GM18499 (cell line): ENCODE measurements around the gene POLR1G.
A peak's percentile ranks its signal among the peaks of the same experiment; 100 is the strongest.
"Not testable (repeated sequence)": the region's sequence is repeated elsewhere in the genome, so short reads cannot be mapped to it uniquely, and the experiment has no call there.

Experiments used
- ATAC-seq: cut with Tn5 transposase; IDR thresholded peaks from one replicate; pipeline ENCODE4 v1.9.1; 2021; ENCODE audit warnings: moderate number of reproducible peaks; ENCODE audit not compliant: insufficient read depth, unreplicated experiment

Gene POLR1G

GRCh38 chr19:45419895-45420294 lies 13.5 kb downstream of the POLR1G start:
- no peak for ATAC-seq

DNA sequence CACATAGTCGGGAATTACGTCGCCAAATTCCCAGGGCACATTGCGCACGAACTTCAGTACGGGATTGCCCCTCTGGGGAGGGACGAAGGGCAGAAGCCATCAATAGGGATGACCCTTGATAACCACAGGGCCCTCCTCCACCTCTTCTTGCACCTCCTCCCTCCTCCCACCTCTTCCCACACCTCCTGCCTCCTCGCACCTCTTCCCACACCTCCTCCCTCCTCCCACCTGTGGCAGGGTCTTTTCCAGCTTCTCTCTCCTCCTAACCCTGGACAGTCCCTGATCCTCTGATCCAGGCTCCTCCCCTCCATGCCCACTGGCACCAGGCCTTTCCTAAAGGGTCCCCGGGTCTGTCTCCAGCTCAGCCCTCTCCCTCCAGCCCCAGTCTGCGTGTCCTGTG lies 13.9 kb downstream of the POLR1G start:
- no peak for ATAC-seq

DNA sequence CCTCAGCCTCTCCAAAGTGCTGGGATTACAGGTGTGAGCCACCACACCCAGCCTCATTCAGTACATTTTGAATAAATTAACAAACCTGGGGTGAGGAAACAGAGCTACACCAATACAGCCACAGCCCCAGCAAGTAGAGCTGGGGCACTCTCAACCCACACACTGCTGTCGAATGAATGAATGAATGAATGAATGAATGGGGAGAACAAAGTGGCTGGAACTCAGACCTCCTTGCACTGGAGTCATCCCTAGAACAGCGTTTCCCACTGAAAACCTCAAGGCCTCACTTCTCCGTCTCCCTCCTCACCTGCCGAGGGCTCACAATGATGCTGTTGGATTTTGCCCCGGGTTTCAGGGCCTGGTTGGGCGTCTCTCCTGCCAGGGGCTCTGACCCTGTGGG lies 14.4 kb downstream of the POLR1G start:
- no peak for ATAC-seq

- ATAC-seq = no peak
Measured at GRCh38 chr19:45421947-45422498, 15.6 kb downstream of the POLR1G start.

GRCh38 chr19:45423033-45423588 lies 16.7 kb downstream of the POLR1G start:
- no peak for ATAC-seq

DNA sequence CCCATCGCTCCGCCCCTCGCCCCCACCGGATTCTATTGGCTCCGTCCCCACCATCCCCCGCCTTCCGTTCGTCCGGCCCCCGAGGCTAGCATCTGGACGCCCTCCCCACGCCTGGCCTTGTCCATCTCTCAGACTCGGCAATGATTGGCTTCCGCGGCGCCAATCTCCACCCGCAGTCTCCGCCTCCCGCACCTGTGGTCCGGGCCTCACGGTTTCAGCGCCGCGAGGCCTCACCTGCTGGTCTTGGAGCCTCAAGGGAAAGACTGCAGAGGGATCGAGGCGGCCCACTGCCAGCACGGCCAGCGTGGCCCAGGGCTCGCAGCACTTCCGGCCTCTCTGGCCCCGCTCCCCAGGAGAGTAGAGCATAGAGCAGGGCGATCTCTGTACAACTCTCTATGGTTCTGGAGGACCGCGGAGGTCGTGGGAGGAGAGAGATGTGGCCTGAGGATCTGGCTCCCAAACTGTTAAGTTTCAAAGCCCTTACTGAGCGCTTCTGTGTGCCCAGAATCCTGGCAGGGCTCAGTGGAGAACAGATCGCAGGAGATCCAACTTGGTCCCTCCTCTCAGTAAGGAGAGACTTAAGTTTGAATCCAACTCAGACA lies 17.2 kb downstream of the POLR1G start, which contains the start of gene ERCC1:
Gene ERCC1, minus strand, starts transcription at position 329 of the 602 bp plus-strand sequence. CDS start 543 bp downstream, outside the sequence.
- peak; percentile 43 for ATAC-seq

DNA sequence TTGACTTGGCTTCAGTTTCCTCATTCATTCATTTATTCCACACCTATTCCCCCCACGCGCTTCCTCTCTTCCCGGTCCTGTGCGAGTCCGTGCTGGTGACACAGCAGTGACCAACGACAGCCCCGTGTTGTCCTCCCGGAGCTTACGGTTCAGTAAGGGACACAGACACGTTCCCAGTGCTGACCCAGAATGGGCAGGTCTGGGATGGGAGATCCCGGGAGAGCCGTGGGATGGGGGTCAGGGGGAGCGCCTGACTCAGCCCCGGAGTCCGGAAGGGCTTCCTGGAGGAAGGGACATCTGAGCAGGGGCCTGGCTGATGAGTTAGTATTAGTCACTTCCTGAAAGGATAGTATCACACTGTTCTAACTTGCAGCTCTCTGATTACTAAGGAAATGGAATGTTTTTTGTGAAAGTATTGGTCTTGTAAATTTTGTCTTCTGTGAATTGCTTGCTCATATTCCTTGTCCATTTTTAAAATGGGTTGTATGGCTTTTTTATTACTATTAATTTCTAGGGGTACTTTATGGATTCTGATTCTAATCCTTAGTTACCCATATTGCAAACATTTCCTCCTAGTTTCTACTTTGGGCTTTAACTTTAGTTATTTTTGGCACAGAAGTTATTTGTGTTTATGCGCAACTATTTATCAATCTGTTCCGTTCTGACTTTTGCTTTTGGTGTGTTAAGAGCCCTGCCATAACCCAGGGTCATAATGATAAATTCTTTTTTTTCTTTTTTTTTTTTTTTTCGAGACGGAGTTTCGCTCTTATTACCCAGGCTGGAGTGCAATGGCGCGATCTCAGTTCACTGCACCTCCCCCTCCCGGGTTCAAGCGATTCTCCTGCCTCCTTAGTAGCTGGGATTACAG lies 18.0 kb downstream of the POLR1G start:
- ATAC-seq = no peak

- no peak for ATAC-seq
Measured at GRCh38 chr19:45428384-45429231, 22.2 kb downstream of the POLR1G start.

- not testable (repeated sequence) for ATAC-seq
Measured at GRCh38 chr19:45429896-45430295, 23.5 kb downstream of the POLR1G start.

GRCh38 chr19:45431008-45431407 lies 24.6 kb downstream of the POLR1G start:
- not testable (repeated sequence) for ATAC-seq

- not testable (repeated sequence) for ATAC-seq
Measured at GRCh38 chr19:45432543-45432942, 26.1 kb downstream of the POLR1G start.

GRCh38 chr19:45437328-45437727 lies 30.9 kb downstream of the POLR1G start:
- ATAC-seq = no peak

- ATAC-seq = no peak
Measured at GRCh38 chr19:45439190-45439568, 32.7 kb downstream of the POLR1G start.

- no peak for ATAC-seq
Measured at GRCh38 chr19:45439569-45440258, 33.3 kb downstream of the POLR1G start.

DNA sequence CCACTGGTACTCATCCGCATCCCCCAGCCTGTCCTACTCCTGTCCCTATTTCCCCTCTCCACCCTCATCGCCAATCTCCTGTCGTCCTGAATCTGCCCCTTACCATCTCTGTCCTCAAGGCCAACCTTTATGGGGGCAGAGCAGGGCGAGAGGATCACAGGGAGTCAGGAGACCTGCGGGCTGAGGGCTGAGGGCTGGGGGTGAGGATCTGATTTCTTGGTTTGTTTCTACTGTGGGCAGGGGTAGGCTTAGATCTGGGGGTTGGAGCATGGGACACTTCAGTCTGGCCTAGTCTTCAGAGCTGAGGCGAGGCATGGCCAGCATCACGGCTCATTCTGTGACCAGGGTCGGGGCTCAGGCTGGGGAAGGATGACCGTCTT lies 33.8 kb downstream of the POLR1G start:
- no peak for ATAC-seq

DNA sequence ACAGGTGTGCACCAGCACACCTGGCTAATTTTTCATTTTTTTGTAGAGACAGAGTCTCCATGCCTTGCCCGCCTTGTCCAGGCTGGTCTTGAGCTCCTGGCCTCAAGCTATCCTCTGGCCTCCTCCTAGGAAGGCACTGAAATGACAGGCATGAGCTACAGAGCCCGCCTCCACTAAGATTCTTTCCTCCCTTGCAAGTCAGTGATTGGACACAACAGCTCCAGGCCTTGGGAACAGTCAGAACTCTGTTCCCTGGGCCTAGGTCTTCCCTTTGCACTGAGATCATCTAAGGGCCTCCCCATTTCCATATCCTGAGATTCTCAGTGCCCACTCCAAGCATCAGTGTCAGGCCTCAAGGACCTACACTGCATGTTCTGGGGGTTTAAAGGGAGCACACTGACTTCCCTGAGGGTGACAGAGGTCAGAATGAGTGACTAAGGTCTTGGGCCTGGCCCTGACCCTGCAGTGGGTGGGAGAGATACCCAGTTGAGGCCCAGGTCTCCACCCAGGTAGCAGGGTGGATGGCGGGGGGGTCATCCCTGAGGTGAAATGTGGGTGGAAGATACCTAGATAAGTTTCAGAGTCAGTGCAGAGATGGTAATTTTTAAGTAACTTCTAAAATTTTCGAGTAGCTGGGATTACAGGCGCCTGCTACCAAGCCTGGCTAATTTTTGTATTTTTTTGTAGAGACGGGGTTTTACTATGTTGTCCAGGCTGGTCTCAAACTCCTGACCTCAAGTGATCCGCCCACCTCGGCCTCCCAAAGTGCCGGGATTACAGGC lies 34.6 kb downstream of the POLR1G start:
- ATAC-seq = no peak

GRCh38 chr19:45442408-45442777 lies 35.9 kb downstream of the POLR1G start:
- no peak for ATAC-seq

GRCh38 chr19:45442778-45443461 lies 36.5 kb downstream of the POLR1G start:
- ATAC-seq = no peak
